NB4 (cell line): ENCODE results near the gene KLHL8.

ENCODE experiments used
- CTCF ChIP-seq: IDR thresholded peaks from one replicate; pipeline ENCODE4 v1.5.1; 2012; ENCODE audit warnings: low read depth, low read length
- MYC ChIP-seq: IDR thresholded peaks from 2 replicates; pipeline ENCODE4 v1.6.1; 2011; ENCODE audit warnings: low read depth, low read length
- POLR2A ChIP-seq: IDR thresholded peaks from 2 replicates; pipeline ENCODE4 v1.6.1; 2011; ENCODE audit warnings: mild to moderate bottlenecking; ENCODE audit not compliant: insufficient read length; ENCODE audit errors: extremely low read depth

GRCh38 chr4:87249332-87250019 is 29.1 kb upstream of the KLHL8 start:
- TF ChIP-seq CTCF = no peak
- no peak for TF ChIP-seq MYC
- TF ChIP-seq POLR2A = no peak
